GM12892 (cell line): Measurements from ENCODE around the gene SYT2.
"Not testable (repeated sequence)": the region's sequence is repeated elsewhere in the genome, so short reads cannot be mapped to it uniquely, and the experiment has no call there.

Experiments used
- DNase-seq: peaks from one replicate; pipeline ENCODE4 v3.0.0; 2011; ENCODE audit not compliant: insufficient read length
- FAIRE-seq: peaks from 2 replicates; lab custom pipeline; 2011; peaks lifted over from hg19 to GRCh38; lab: Jason Lieb, UNC
- POLR2A ChIP-seq: IDR thresholded peaks from 2 replicates; pipeline ENCODE4 v1.6.1; 2011; ENCODE audit warnings: low read depth, low read length, control low read depth
- POLR2AphosphoS5 ChIP-seq: IDR thresholded peaks from 2 replicates; pipeline ENCODE4 v1.6.1; 2011; ENCODE audit warnings: low read depth, low read length, control low read depth
- TAF1 ChIP-seq: IDR thresholded peaks from 2 replicates; pipeline ENCODE4 v1.6.1; 2011; ENCODE audit warnings: low read depth, mild to moderate bottlenecking, control low read depth, low read length, borderline replicate concordance

The SYT2 gene

GRCh38 chr1:202644219-202645096, 65.8 kb downstream of the SYT2 start:
- DNase-seq (no peak), FAIRE-seq (no peak)
- no peak for TF ChIP-seq POLR2AphosphoS5
- no peak for TF ChIP-seq POLR2A
- TF ChIP-seq TAF1 = no peak

- TF ChIP-seq POLR2A (no peak), POLR2AphosphoS5 (no peak), TAF1 (no peak)
- FAIRE-seq (no peak), DNase-seq (no peak)
These were observed 66.6 kb downstream of the SYT2 start for GRCh38 chr1:202643397-202644218.

GRCh38 chr1:202642619-202643291, 67.5 kb downstream of the SYT2 start:
- FAIRE-seq = no peak
- no peak for DNase-seq
- no peak for TF ChIP-seq POLR2AphosphoS5
- no peak for TF ChIP-seq POLR2A
- no peak for TF ChIP-seq TAF1

- FAIRE-seq = no peak
- TF ChIP-seq POLR2AphosphoS5 = no peak
- no peak for TF ChIP-seq TAF1
- no peak for TF ChIP-seq POLR2A
- no peak for DNase-seq
These were observed 68.0 kb downstream of the SYT2 start for GRCh38 chr1:202642212-202642611.

GRCh38 chr1:202639500-202639899, 70.8 kb downstream of the SYT2 start:
- no peak for FAIRE-seq
- TF ChIP-seq POLR2A (no peak), POLR2AphosphoS5 (no peak), TAF1 (no peak)
- DNase-seq = no peak

GRCh38 chr1:202638701-202639305, 71.5 kb downstream of the SYT2 start:
- FAIRE-seq, DNase-seq: not testable (repeated sequence)

GRCh38 chr1:202638019-202638700, 72.1 kb downstream of the SYT2 start:
- no peak for FAIRE-seq
- no peak for DNase-seq
- no peak for TF ChIP-seq POLR2AphosphoS5
- no peak for TF ChIP-seq TAF1
- TF ChIP-seq POLR2A = no peak

- DNase-seq, FAIRE-seq: not testable (repeated sequence)
These were observed 72.8 kb downstream of the SYT2 start for GRCh38 chr1:202637321-202638018.

GRCh38 chr1:202636171-202636570, 74.1 kb downstream of the SYT2 start:
- FAIRE-seq, DNase-seq: not testable (repeated sequence)

- FAIRE-seq = no peak
- no peak for DNase-seq
- TF ChIP-seq POLR2A = no peak
- no peak for TF ChIP-seq POLR2AphosphoS5
- TF ChIP-seq TAF1 = no peak
These were observed 78.0 kb downstream of the SYT2 start for GRCh38 chr1:202632241-202632640.
